GM19025 (cell line): ENCODE results near the gene BEST4.
"Not testable (repeated sequence)": the region's sequence is repeated elsewhere in the genome, so short reads cannot be mapped to it uniquely, and the experiment has no call there.

Source experiments
- ATAC-seq: cut with Tn5 transposase; IDR thresholded peaks from one replicate; pipeline ENCODE4 v1.9.1; 2021; ENCODE audit warnings: mild to moderate bottlenecking, low read depth, moderate library complexity; ENCODE audit not compliant: unreplicated experiment

The BEST4 gene

DNA sequence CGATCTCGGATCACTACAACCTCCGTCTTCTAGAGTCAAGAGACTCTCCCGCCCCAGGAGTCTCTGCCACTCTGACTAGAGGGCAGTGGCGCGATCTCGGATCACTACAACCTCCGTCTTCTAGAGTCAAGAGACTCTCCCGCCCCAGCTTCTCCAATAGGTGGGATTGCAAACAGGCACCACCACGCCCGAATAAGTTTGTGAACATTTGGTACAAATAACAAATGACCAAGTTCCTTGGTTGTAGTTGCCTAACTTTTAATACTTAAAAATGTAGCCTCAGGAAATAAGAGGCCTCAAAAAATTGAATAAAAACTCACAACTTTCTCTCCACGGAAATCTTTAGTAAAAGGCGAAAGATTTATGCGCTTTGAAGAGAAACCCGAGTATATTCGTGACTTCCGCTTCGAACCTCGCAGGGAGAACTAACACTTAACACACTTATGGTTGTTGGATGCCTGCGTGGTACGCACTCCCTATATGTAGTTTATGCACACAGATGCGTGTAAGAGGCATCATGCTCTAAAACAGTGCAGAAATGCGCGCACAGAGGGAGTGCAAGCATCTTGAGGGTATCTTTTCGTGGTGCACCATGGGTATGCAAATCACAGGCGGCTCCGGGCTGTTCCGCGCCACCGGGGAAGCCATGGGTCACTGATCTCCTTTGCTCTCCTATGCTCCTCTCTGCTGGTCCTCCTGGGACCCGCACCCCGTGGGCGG lies 31.8 kb upstream of the BEST4 start:
- ATAC-seq = peak; percentile 76

DNA sequence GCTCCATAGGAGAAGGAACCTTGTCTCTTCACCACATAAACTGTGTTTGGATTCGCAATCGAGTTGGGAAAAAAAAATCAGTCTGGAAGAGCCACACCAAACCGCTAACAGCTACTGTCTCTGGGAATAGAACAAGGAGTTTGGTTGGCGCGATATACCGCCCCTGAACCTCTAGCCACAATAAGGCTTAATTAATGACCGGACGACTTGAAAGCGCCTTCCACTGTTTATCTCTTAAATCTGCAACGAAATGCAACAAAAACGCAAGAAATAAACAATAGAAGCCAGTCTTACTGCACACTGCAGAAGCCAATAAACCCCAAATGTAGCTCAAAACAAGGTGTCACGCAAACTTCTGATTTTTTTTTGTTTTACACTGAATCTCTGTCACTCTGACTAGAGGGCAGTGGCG lies 31.2 kb upstream of the BEST4 start:
- no peak for ATAC-seq

DNA sequence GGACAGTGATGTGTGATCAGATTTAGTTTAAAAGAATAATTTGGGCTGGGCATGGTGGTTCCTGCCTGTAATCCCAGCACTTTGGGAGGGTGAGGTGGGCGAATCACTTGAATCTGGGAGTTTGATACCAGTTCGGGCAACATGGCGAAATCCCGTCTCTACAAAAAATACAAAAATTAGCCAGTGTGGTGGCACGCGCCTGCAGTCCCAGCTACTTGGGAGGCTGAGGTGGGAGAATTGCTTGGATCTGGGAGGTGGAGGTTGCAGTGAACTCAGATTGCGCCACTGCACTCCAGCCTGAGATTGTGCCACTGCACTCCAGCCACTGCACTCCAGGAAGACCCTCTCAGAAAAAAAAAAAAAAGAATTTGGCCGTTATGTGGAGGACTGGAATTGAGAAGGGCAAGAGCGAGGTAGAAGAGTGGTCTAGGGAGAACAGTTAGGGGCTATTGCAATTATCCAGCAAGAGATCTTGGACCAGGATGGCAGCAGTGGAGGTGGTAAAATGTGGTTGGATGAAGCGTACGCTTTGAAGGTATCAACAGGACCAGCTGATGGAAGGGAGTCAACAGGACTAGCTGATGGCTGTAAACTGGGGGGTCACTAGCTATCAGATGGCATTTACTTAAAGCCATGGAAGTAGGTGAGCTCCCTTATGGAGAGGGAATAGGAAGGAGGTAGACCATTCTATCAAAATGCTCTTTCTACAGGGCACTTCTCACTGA lies 30.0 kb upstream of the BEST4 start:
- ATAC-seq = no peak

DNA sequence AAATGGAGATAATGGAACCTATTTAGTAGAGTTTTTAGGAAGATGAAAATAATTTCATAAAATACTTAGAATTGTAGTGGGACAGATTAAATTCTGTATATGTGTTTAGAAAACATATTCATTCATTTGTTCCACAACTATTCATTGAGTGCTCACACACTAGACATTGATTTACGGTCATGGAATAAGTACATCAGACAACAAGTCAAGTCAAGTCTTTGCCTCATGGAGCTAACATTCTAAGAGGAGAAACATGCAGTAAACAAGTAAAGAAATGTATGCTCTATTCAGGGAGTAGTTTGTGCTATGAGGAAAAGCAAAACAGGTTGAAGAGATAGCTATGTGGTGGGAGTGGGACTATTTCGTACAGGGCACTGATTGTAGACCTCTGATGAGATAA lies 29.3 kb upstream of the BEST4 start:
- ATAC-seq = no peak

DNA sequence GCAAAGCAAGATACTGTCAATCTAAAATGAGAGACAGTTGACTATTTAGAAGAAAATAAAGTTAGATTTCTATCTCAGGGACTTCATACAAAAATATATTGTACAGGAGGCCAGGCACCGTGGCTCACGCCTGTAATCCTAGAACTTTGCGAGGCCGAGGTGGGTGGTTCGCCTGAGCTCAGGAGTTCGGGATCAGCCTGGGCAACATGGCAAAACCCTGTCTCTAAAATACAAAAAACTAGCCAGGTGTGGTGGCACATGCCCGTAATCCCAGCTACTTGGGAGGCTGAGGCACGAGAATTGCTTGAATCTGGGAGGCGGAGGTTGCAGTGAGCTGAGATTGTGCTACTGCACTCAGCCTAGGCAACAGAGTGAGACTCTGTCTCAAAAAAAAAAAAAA lies 28.0 kb upstream of the BEST4 start:
- not testable (repeated sequence) for ATAC-seq

DNA sequence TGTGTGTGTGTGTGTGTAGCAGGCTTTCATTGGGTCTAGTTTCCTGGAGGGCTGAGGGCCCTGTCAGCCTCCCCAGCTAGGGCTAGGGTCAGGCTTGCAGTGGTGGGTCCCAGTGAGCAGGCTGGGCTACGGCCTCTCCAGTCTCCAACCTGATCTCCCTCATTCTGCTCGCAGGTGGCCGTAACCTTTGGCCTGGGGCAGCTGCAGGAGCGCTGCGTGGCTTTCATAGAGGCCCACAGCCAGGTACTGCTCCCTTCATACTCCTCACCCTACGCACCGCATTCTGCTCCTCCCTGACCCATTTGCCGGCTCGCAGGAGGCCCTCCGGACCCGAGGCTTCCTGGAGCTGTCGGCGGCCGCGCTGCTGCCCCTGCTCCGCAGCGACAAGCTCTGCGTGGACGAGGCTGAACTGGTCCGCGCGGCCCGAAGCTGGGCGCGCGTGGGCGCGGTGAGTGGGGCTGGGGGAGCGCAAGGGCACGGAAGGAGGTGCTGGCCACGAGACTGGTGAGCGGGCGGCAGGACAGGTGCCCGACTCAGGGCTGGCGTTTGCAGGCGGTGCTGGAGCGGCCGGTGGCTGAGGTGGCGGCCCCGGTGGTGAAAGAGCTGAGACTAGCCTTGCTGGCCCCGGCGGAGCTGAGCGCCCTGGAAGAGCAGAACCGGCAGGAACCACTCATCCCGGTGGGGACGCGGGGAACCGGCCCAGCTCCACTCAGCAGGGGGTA lies 25.0 kb upstream of the BEST4 start:
- ATAC-seq = no peak

DNA sequence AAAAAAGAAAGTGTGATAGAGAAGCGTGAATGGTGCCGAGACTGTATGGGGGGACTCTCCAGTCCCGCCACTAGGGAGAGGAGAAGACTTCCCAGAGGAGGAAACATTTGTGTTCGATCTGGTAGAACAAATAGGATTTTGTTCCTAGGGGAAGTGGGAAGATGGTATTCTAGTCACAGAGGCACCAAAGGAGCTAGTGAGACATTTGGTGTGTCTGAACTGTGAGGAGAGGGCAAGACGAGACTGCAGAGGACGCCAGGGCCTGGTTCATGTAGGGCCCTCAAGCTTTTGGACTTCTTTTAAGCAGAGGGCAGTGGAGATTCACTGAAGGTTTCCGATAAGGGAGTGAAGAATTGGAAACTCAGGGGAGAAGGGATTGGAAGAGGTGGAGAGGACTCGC lies 23.3 kb upstream of the BEST4 start:
- ATAC-seq = no peak

DNA sequence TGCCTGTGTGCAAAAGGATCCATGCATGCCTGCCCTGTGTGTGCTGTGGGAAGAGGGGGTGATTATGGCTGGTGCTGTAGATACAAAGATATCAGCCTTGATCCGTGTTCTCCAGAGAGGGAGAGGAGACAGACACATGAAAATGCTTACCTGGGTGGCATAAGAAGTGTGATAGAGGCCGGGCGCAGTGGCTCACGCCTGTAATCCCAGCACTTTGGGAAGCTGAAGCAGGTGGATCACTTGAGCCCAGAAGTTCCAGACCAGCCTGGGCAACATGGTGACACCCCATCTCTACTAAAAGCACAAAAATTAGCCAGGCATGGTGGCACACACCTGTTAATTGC lies 22.8 kb upstream of the BEST4 start:
- not testable (repeated sequence) for ATAC-seq

DNA sequence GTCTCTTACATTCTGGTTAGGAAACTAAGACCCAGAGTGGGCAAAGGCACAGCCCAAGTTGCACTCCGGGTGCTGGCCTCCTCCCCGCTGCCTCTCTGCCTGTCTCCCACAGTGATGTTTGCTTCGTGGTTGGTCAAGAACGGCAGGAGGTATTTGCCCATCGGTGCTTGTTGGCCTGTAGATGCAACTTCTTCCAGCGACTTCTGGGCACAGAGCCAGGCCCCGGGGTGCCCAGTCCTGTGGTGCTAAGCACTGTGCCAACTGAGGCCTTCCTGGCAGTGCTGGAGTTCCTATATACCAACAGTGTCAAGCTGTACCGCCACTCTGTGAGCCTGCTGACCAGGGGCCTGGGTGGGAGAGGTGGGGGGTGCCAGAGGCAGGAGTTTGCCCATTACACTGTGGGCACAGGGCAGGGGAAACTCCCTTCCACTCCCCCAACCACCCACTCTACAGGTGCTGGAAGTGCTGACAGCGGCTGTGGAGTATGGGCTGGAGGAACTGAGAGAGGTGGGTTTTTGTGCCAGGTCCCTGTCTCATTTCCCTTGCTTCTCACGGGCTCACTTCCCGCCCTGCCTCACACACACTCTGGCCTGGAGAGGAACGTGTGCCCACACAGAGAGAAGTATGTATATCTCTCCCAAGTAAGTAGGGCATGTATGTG lies 22.3 kb upstream of the BEST4 start:
- ATAC-seq = no peak

DNA sequence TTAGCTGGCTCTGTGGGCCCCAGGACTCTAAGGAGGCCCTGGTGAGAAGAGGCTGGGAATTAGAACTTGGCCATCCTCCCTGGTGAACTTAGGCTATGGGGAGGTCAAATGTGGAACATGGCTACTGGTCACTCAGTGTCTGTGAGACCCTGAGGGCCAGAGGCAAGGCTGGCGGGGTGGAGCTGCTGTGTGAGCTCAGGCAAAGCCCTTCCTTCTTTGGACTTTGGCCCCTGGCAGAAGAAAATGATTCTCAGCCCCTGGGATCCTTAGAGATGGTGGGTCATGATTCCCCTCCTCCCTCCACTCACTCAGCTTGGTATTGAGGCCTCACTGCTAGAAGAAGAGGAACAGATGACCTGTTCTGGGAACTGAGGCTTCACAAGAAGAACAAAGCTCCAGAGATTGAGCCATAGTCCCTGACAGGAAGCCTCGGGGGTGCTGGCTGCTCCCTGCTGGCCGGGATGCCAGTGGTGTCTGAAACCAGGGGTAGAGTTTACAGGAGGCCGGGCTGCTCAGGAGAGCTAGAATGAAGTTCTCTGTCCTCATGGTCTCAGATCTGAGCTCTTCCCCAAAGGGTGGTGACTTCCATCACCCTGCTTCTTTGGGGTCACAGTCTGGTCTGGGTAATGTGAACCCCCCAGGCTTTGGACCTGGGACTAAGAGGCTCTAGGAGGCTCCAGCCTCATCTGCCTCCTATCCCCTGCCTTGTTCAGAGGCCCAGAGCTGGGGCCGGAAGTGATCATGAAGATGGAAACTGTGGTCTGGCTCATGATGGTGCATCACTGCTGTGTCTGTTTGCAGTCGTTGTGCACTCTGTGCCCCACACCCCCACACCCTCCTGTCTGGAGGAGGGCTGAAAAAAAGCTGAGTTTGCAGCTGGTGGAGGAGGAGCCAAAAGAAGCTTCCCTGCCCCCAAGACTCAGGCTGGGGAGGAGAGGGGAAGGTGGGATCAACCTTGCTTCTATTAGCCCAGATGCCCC lies 21.3 kb upstream of the BEST4 start:
- ATAC-seq = no peak

DNA sequence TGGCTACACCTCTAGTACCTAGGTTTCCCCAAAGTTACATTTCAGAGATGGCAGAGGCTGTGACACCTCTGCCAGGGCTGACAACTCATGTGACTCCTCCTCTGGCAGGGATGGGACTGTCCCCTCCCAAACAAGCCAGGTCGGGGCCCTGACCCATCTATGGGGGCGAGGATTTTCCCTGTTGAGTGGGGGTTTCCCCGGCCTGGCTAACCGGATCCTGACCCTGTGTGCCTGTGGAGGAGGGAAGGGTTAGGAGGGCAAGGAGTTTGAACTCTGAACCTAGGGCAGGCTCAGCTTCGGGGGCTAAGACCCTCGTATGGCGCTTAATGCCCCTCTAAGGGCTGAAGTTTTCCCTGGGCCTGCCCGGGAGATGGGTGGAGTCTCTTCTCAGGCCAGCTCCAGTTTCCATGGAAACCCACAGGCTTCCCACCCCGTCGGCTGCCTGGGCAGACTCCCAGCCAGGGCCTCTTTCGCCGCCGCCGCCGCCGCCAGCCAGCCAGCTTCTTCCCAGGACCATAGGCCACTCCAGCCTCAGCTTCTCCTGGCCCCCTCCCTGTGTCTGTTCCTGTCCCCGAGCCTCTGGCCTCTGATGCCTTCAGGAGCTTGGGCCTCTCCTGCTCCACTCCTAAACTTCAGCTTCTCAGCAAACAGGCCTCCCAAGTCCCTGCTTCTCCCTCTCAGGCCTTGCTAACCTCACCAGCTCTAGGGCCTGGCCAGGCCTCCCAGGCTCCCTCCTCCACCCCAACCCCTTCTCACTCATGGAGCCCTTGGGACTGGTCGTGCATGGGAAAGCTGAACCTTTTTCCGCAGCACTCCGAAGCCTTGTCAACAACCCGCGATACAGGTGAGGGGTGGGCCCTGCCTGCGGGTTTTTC lies 20.3 kb upstream of the BEST4 start, which contains the start of gene BTBD19:
BTBD19 (plus strand) TSS at position 461 of the 875 bp plus-strand sequence; CDS start at position 759, 298 bp downstream.
- peak; percentile 35 for ATAC-seq

DNA sequence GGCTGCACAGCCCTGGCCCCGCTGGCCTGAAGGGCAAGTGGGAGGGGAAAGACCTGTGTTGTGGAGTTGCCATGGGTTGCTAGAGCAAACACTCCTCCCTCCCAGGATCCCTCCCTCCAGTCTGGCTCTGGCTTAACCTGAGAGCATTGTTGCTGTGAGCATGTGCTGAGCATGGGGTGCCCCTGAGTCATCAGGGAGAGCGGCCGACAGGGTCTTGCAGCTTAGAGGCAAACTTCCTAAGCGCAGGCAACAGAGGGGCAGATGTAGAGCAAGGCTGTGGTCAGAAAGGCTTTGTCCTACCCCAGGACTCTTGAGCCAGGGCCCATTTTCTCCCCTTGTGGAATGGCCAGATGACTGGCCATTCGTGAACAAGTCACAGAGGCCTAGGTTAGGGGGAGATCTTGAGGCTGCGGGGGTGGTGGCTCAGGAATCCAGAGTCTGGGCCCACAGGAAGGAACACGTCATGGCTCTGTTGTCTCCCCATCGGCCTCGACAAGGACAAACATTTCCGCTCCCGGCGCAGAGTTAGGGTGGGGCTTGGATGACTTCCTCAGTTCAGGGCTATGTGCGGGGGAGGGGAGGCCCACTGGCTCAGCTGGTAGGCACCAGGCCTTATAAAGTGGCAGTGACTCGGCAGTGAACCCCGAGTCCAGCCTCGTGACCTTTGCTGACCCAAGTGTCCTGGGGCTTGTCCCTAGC lies 19.5 kb upstream of the BEST4 start:
- ATAC-seq = peak; percentile 31

DNA sequence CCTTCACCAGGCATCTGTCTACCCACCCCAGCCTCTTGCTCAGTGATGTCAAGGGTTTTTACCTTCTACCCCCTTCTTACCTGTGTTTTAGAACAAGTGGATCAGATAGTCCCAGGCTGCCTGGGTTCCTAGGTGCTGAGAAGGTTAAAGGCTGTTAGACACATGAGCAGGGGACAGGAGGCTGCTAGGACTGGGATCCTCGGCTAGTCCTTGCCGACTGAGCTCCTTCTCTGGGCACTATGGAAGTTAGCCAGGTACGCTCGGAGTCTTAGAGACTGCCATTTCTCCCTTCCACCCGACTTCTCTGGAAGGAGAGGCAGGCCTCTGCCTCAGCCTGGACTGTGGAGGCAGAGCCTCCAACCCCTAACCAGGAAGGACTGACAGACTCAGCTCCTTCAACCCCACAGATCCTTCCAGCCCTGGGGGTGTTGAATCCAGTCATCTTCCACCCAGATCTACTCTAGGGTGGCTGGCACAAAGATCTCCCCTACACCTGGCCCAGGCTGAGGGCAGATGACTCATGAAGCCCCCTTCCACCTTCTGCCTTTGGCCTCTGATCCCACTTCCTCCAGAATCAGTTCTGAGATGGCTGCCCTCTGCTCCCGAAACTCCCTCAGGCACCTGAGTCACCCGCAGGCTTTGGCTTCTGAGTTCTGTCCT lies 18.9 kb upstream of the BEST4 start, which contains the start of gene DYNLT4:
DYNLT4 (minus strand) TSS at position 648 of the 660 bp plus-strand sequence. CDS start 683 bp downstream, outside the sequence.
- no peak for ATAC-seq

DNA sequence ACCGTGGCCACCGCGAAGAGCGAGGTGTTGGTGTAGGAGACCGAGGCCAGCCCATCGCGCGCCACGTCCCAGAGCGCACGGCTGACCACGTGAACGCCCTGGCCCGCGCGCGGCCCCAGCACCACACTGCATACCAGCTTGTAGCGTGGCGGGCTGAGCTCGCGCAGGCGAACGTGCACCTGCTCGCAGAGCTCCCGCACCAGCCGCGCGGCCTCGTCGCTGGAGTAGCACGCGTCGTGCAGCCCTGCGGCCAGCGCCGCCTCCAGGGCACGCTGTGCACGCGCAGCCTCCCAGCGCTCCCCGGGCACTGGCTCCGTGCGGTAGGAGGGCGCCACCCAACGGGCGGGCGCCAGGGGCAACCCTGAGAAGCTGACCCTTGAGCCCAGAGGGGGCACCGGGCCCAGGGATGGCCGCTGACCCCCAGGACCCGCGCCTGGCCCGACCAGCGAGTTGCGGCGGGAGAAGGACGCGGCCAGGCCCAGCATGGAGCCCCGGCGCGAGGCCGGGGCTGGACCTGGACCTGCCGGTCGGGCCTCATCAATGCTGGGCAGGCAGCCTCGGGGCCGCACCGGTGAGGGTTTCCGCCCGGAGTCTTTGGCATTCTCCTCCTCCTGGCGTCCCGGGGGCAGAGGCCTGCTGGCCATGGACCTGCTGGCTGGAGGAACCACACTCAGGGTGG lies 18.2 kb upstream of the BEST4 start:
- no peak for ATAC-seq

DNA sequence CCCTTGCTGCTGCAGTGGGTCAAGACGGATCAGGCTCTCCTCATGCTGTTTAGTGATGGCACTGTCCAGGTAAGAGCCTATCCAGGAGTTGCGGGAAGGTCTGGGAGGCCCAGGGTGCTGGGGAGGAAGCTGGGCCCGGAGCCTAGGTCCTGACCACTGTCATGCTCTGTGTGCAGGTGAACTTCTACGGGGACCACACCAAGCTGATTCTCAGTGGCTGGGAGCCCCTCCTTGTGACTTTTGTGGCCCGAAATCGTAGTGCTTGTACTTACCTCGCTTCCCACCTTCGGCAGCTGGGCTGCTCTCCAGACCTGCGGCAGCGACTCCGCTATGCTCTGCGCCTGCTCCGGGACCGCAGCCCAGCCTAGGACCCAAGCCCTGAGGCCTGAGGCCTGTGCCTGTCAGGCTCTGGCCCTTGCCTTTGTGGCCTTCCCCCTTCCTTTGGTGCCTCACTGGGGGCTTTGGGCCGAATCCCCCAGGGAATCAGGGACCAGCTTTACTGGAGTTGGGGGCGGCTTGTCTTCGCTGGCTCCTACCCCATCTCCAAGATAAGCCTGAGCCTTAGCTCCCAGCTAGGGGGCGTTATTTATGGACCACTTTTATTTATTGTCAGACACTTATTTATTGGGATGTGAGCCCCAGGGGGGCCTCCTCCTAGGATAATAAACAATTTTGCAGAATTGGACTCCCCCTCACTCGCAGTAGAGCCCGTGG lies 17.5 kb upstream of the BEST4 start:
- ATAC-seq = no peak

DNA sequence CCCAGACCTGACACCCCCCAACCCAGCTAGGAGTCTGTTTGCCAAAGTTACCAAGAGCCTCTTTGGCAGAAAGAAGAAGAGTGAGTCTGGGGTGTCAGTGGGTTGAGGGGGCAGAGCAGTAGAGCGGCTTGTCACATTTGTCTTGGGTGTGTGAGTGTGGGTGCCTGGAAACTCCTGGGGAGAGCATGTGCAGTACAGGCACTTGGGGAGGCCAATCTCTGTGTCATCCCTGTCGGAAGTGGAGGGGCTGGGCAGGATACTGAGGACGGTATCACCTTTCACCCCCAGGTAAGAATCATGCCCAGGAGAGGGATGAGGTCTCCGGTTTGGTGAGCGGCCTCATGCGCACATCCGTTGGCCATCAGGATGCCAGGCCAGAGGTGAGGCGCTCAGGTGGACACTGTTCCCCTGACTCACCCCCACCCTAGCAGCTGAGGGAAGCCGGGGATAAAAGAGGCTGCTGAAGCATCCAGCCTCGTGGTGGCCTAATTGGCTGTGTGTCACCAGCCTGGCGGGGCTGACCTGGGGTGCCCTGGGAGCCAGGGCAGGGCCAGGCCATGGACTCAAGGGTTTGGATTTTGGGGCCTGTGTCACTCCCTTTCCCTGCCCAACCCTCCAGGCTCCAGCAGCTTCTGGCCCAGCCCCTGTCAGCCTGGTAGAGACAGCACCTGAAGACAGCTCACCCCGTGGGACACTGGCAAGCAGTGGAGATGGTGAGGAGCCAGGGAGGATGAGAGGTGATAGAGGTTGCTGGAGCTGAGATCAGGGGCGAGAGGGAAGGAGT lies 15.5 kb upstream of the BEST4 start:
- no peak for ATAC-seq
